ENCODE results near the gene KCNH5. TPM values are rescaled to one million over a fixed set of nuclear protein-coding genes. Genes with fewer than 3 reads are reported as not detected.

Gene KCNH5
- total RNA-seq, 1 donor from 2014 or later: 3.1 TPM

DNA sequence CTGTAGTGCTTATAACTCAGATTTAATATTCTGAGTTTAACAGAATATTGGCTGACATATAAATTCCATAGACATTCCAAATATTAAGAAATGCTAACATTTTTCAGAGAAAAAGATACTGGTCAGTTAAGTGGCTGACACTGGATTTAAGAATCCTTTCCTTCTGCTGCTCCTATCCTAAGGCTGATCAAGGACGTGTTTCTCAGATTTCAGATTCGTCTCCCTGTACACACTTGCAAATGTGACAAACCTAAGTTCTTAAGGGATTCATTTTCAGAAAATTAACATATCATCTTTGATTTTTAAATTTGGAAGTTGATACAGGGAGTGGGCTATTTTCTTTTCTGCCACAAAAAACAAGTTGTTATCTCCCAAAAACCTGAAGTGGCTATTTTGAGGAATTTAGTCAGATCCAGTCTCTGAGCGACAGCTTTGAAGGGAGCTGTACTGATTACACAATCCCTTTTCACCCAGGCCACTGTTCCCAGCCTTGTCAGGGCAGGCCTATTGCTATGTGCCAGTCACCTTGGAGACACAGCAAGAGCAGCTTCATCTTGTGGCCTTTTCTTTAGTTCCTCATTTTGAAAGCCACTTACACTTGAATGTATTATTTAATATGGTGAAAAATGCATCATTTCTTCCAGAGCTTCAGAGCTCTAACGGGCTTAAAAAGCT lies 370.6 kb downstream of the KCNH5 start:
- DNase-seq (ENCODE audit: low spot score, unreplicated experiment): no peak
- H3K27ac Mint-ChIP-seq: no peak overlapping the region
- no peaks in the 10 kb centered on the region for H3K9me3 Mint-ChIP-seq (ENCODE audit: low read depth)
- H3K27me3 Mint-ChIP-seq: peaks cover 5% of the 10 kb centered on the region
- no peak overlapping the region for H3K4me3 Mint-ChIP-seq (ENCODE audit: low read depth)
- TF ChIP-seq, protein P1, sequence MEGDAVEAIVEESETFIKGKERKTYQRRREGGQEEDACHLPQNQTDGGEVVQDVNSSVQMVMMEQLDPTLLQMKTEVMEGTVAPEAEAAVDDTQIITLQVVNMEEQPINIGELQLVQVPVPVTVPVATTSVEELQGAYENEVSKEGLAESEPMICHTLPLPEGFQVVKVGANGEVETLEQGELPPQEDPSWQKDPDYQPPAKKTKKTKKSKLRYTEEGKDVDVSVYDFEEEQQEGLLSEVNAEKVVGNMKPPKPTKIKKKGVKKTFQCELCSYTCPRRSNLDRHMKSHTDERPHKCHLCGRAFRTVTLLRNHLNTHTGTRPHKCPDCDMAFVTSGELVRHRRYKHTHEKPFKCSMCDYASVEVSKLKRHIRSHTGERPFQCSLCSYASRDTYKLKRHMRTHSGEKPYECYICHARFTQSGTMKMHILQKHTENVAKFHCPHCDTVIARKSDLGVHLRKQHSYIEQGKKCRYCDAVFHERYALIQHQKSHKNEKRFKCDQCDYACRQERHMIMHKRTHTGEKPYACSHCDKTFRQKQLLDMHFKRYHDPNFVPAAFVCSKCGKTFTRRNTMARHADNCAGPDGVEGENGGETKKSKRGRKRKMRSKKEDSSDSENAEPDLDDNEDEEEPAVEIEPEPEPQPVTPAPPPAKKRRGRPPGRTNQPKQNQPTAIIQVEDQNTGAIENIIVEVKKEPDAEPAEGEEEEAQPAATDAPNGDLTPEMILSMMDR (IDR thresholded peaks at IDR 0.05; ENCODE audit: unreplicated experiment): no peak
- H3K36me3 Mint-ChIP-seq (ENCODE audit: insufficient read depth): no peaks in the 10 kb centered on the region
- peaks cover 9% of the 10 kb centered on the region for H3K4me1 Mint-ChIP-seq (ENCODE audit: low read depth)

- Mint-ChIP-seq H3K4me3 (ENCODE audit: low read depth) (no peak overlapping the region), H3K27me3 (peaks cover 11% of the 10 kb centered on the region), H3K27ac (no peak overlapping the region), H3K36me3 (ENCODE audit: insufficient read depth) (no peaks in the 10 kb centered on the region), H3K9me3 (ENCODE audit: low read depth) (no peaks in the 10 kb centered on the region), H3K4me1 (ENCODE audit: low read depth) (peaks cover 7% of the 10 kb centered on the region)
- TF ChIP-seq, protein P1 (IDR thresholded peaks at IDR 0.05; ENCODE audit: unreplicated experiment): no peak
- no peak for DNase-seq (ENCODE audit: low spot score, unreplicated experiment)
These were observed 372.1 kb downstream of the KCNH5 start for GRCh38 chr14:62673014-62673755.

GRCh38 chr14:62670526-62670925 lies 374.7 kb downstream of the KCNH5 start:
- Mint-ChIP-seq H3K27me3 (peaks cover 11% of the 10 kb centered on the region), H3K36me3 (ENCODE audit: insufficient read depth) (no peaks in the 10 kb centered on the region), H3K27ac (no peak overlapping the region), H3K9me3 (ENCODE audit: low read depth) (no peaks in the 10 kb centered on the region), H3K4me1 (ENCODE audit: low read depth) (peaks cover 10% of the 10 kb centered on the region), H3K4me3 (ENCODE audit: low read depth) (no peak overlapping the region)
- DNase-seq (ENCODE audit: low spot score, unreplicated experiment): no peak
- TF ChIP-seq, protein P1 (IDR thresholded peaks at IDR 0.05; ENCODE audit: unreplicated experiment): no peak

DNA sequence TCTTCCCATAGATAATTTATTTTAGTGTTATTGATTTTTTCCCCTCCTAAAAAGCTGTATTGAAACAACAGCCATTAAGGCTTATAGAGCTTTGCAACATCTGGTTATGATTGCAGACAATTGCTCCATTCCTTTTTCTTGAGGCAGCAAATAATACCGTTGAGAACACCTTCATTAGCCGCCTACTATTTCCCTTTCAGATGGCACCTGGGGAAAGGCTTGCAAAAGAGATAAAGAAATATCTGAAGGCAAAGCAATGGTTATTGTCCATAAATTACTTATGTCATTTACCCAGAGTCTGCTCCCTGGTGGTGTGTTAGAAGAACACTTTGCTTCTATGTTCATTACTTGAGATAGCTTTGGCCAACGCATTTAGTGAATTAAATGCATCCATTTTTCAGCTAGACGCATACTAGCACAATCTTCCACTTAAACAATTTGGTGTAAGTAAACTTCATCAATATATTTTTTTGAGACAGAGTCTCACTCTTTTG lies 377.8 kb downstream of the KCNH5 start:
- TF ChIP-seq, protein P1 (IDR thresholded peaks at IDR 0.05; ENCODE audit: unreplicated experiment): no peak
- Mint-ChIP-seq H3K27ac (no peak overlapping the region), H3K27me3 (peaks cover 14% of the 10 kb centered on the region), H3K4me1 (ENCODE audit: low read depth) (peaks cover 24% of the 10 kb centered on the region), H3K36me3 (ENCODE audit: insufficient read depth) (no peaks in the 10 kb centered on the region), H3K9me3 (ENCODE audit: low read depth) (no peaks in the 10 kb centered on the region), H3K4me3 (ENCODE audit: low read depth) (no peak overlapping the region)
- no peak for DNase-seq (ENCODE audit: low spot score, unreplicated experiment)

- DNase-seq (ENCODE audit: low spot score, unreplicated experiment): no peak
- peak overlapping the region; percentile 50 for H3K27ac Mint-ChIP-seq
- peaks cover 15% of the 10 kb centered on the region for H3K9me3 Mint-ChIP-seq (ENCODE audit: low read depth)
- H3K36me3 Mint-ChIP-seq (ENCODE audit: insufficient read depth): peaks cover 2% of the 10 kb centered on the region
- TF ChIP-seq, protein P1 (IDR thresholded peaks at IDR 0.05; ENCODE audit: unreplicated experiment): no peak
- no peak overlapping the region for H3K4me3 Mint-ChIP-seq (ENCODE audit: low read depth)
- H3K27me3 Mint-ChIP-seq: peaks cover 14% of the 10 kb centered on the region
- peaks cover 28% of the 10 kb centered on the region for H3K4me1 Mint-ChIP-seq (ENCODE audit: low read depth)
These were observed 380.0 kb downstream of the KCNH5 start for GRCh38 chr14:62665286-62665685.
